ENCODE data around the gene AGAP1. TPM values are rescaled to one million over a fixed set of nuclear protein-coding genes. Genes with fewer than 3 reads are reported as not detected.

The AGAP1 gene
- total RNA-seq, 1 experiment from 2014 or later, result 44.8 TPM

- no peak for DNase-seq (ENCODE audit: low spot score)
Observed at GRCh38 chr2:236026841-236027240, 533.0 kb downstream of the AGAP1 start.

- DNase-seq (ENCODE audit: low spot score), result no peak
Observed at GRCh38 chr2:236028066-236028465, 534.2 kb downstream of the AGAP1 start.

GRCh38 chr2:236033462-236033861 lies 539.6 kb downstream of the AGAP1 start:
- DNase-seq (ENCODE audit: low spot score), result no peak

- no peak for DNase-seq (ENCODE audit: low spot score)
Observed at GRCh38 chr2:236034974-236035373, 541.1 kb downstream of the AGAP1 start.

- no peak for DNase-seq (ENCODE audit: low spot score)
Observed at GRCh38 chr2:236036045-236036444, 542.2 kb downstream of the AGAP1 start.

GRCh38 chr2:236038096-236038495 lies 544.3 kb downstream of the AGAP1 start:
- no peak for DNase-seq (ENCODE audit: low spot score)

- DNase-seq (ENCODE audit: low spot score), result no peak
Observed at GRCh38 chr2:236040600-236041328, 546.9 kb downstream of the AGAP1 start.

GRCh38 chr2:236041616-236042015 lies 547.8 kb downstream of the AGAP1 start:
- no peak for DNase-seq (ENCODE audit: low spot score)

- no peak for DNase-seq (ENCODE audit: low spot score)
Observed at GRCh38 chr2:236042087-236042486, 548.2 kb downstream of the AGAP1 start.

- DNase-seq (ENCODE audit: low spot score), result no peak
Observed at GRCh38 chr2:236044191-236044590, 550.3 kb downstream of the AGAP1 start.

GRCh38 chr2:236045251-236046235 lies 551.7 kb downstream of the AGAP1 start:
- DNase-seq (ENCODE audit: low spot score), result peak; percentile 26

GRCh38 chr2:236046715-236047114 lies 552.9 kb downstream of the AGAP1 start:
- DNase-seq (ENCODE audit: low spot score), result no peak

GRCh38 chr2:236047176-236047575 lies 553.3 kb downstream of the AGAP1 start:
- DNase-seq (ENCODE audit: low spot score), result no peak

GRCh38 chr2:236047886-236048540 lies 554.2 kb downstream of the AGAP1 start:
- peak; percentile 52 for DNase-seq (ENCODE audit: low spot score)

- DNase-seq (ENCODE audit: low spot score), result no peak
Observed at GRCh38 chr2:236049981-236050380, 556.1 kb downstream of the AGAP1 start.

GRCh38 chr2:236051351-236051750 lies 557.5 kb downstream of the AGAP1 start:
- no peak for DNase-seq (ENCODE audit: low spot score)

GRCh38 chr2:236051806-236052205 lies 558.0 kb downstream of the AGAP1 start:
- DNase-seq (ENCODE audit: low spot score), result no peak

- DNase-seq (ENCODE audit: low spot score), result no peak
Observed at GRCh38 chr2:236052206-236052605, 558.4 kb downstream of the AGAP1 start.

- DNase-seq (ENCODE audit: low spot score), result no peak
Observed at GRCh38 chr2:236052926-236053821, 559.3 kb downstream of the AGAP1 start.

- DNase-seq (ENCODE audit: low spot score), result no peak
Observed at GRCh38 chr2:236054125-236054524, 560.3 kb downstream of the AGAP1 start.

Data from HT-29 (cell line).